GM18858 (cell line): ENCODE measurements around the gene LRRK2.
"Not testable (repeated sequence)": the region's sequence is repeated elsewhere in the genome, so short reads cannot be mapped to it uniquely, and the experiment has no call there.

Source experiments
- ATAC-seq: cut with Tn5 transposase; IDR thresholded peaks from one replicate; pipeline ENCODE4 v1.9.1; 2021; ENCODE audit not compliant: unreplicated experiment

The LRRK2 gene

GRCh38 chr12:40312982-40313576 lies 88.3 kb downstream of the LRRK2 start:
- no peak for ATAC-seq

GRCh38 chr12:40313928-40314327 lies 89.1 kb downstream of the LRRK2 start:
- peak; percentile 73 for ATAC-seq

GRCh38 chr12:40314927-40315326 lies 90.1 kb downstream of the LRRK2 start:
- no peak for ATAC-seq

- ATAC-seq: no peak
Measured at GRCh38 chr12:40315375-40315774, 90.6 kb downstream of the LRRK2 start.

- no peak for ATAC-seq
Measured at GRCh38 chr12:40324261-40324660, 99.5 kb downstream of the LRRK2 start.

- ATAC-seq: peak; percentile 80
Measured at GRCh38 chr12:40325349-40325960, 100.7 kb downstream of the LRRK2 start.

- no peak for ATAC-seq
Measured at GRCh38 chr12:40327535-40327934, 102.7 kb downstream of the LRRK2 start.

- no peak for ATAC-seq
Measured at GRCh38 chr12:40330180-40330579, 105.4 kb downstream of the LRRK2 start.

- ATAC-seq: no peak
Measured at GRCh38 chr12:40331886-40332285, 107.1 kb downstream of the LRRK2 start.

GRCh38 chr12:40335991-40336390 lies 111.2 kb downstream of the LRRK2 start:
- no peak for ATAC-seq

- peak; percentile 75 for ATAC-seq
Measured at GRCh38 chr12:40336573-40337199, 111.9 kb downstream of the LRRK2 start.

GRCh38 chr12:40338071-40338470 lies 113.3 kb downstream of the LRRK2 start:
- no peak for ATAC-seq

- ATAC-seq: no peak
Measured at GRCh38 chr12:40338621-40339020, 113.8 kb downstream of the LRRK2 start.

GRCh38 chr12:40342010-40342409 lies 117.2 kb downstream of the LRRK2 start:
- ATAC-seq: peak; percentile 82

GRCh38 chr12:40343124-40343523 lies 118.3 kb downstream of the LRRK2 start:
- ATAC-seq: no peak

GRCh38 chr12:40344312-40344711 lies 119.5 kb downstream of the LRRK2 start:
- no peak for ATAC-seq

- ATAC-seq: no peak
Measured at GRCh38 chr12:40351976-40352375, 127.2 kb downstream of the LRRK2 start.

GRCh38 chr12:40375076-40375475 lies 150.3 kb downstream of the LRRK2 start:
- ATAC-seq: no peak

- ATAC-seq: no peak
Measured at GRCh38 chr12:40376533-40377267, 151.9 kb downstream of the LRRK2 start.

- ATAC-seq: no peak
Measured at GRCh38 chr12:40378691-40379090, 153.9 kb downstream of the LRRK2 start.

- no peak for ATAC-seq
Measured at GRCh38 chr12:40382217-40382616, 157.4 kb downstream of the LRRK2 start.

- not testable (repeated sequence) for ATAC-seq
Measured at GRCh38 chr12:40387279-40387678, 162.5 kb downstream of the LRRK2 start.
